OCI-LY3 (cell line): ENCODE measurements around the gene PRXL2B.

Experiments used
- H2AFZ ChIP-seq: fragments of 200-600, 300-600 bp; shearing (Covaris generic); 2 replicates; pipeline ENCODE4 v1.6.0; 2014; ENCODE audit warnings: antibody characterized with exemption, low read depth, low read length
- H3K27ac ChIP-seq: fragments of 200-600, 300-600 bp; sonication (generic); 2 replicates; pipeline ENCODE4 v1.5.1; 2014; ENCODE audit warnings: mild to moderate bottlenecking, low read length, moderate library complexity, mixed read lengths
- H3K27me3 ChIP-seq: fragments of 200-600, 300-600 bp; sonication (generic); 2 replicates; pipeline ENCODE4 v1.6.1; 2014; ENCODE audit warnings: low read depth, low read length, mixed read lengths
- H3K36me3 ChIP-seq: fragments of 200-600, 300-600 bp; sonication (generic); replicated peaks from 2 replicates; pipeline ENCODE3; 2014; ENCODE audit warnings: low read depth, low read length, mixed read lengths
- H3K4me1 ChIP-seq: fragments of 300-600, 200-600 bp; sonication (generic); 2 replicates; pipeline ENCODE4 v1.6.1; 2014; ENCODE audit warnings: low read length, mixed read lengths
- H3K4me2 ChIP-seq: fragments of 200-600, 300-600 bp; sonication (generic); 2 replicates; pipeline ENCODE4 v1.6.1; 2014; ENCODE audit warnings: low read length, mixed read lengths
- H3K4me3 ChIP-seq: fragments of 300-600, 200-600 bp; sonication (generic); 2 replicates; pipeline ENCODE4 v1.5.1; 2014; ENCODE audit warnings: antibody characterized with exemption, mild to moderate bottlenecking, low read length, moderate library complexity
- H3K79me2 ChIP-seq: fragments of 300-600, 200-600 bp; shearing (Covaris generic); 2 replicates; pipeline ENCODE4 v1.6.1; 2014; ENCODE audit warnings: mild to moderate bottlenecking, low read length, mixed read lengths
- H3K9ac ChIP-seq: fragments of 300-600, 200-600 bp; shearing (Covaris generic); 2 replicates; pipeline ENCODE4 v1.6.0; 2014; ENCODE audit warnings: mild to moderate bottlenecking, low read length, moderate library complexity
- H3K9me3 ChIP-seq: fragments of 200-600, 300-600 bp; shearing (Covaris generic); 2 replicates; pipeline ENCODE4 v1.6.1; 2014; ENCODE audit warnings: low read length, mixed read lengths; ENCODE audit not compliant: insufficient read depth
- H4K20me1 ChIP-seq: fragments of 200-600, 300-600 bp; sonication (generic); 2 replicates; pipeline ENCODE4 v1.6.1; 2016; ENCODE audit warnings: low read length, mixed read lengths; ENCODE audit not compliant: insufficient read depth
- CTCF ChIP-seq: fragments of 200-600, 300-600 bp; sonication (generic); IDR thresholded peaks from 2 replicates; pipeline ENCODE4 v1.5.1; 2014; ENCODE audit warnings: antibody characterized with exemption, low read length, low read depth
- EZH2phosphoT487 ChIP-seq: fragments of 200-600 bp; shearing (Covaris generic); IDR thresholded peaks from 2 replicates; pipeline ENCODE4 v1.6.1; 2018; ENCODE audit warnings: antibody characterized with exemption, mixed run types, low read depth

PRXL2B gene

DNA sequence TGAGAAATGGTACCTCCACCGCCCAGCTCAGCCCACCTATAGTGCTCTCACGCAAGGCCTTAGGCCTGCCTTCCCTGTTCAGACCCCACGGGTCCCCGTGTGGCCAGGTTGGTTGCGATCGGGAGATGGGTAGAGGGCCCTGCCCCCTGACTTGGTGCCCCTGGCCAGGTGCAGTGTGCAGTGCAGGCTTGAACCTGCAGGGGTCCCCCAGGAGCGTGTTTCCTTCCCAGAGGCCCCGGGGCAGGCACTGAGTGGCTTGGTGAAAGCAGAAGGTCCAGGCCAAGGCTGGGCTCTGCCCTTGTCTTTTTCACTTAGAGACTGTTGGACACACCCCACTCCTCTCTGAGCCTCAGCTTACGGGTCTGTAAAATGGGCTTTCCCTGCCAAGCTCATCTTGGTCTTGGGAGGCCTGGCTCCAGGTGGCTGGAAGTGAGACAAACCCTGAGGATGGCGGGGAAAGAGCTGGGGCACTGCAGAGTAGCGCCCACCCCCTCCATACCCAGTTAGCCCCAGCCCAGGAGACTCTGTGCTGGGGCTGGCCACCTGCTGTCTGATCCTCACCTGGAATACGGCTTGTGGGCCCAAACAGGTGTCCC lies 47.2 kb upstream of the PRXL2B start:
- Histone ChIP-seq H3K4me2 (no peak overlapping the region), H3K4me1 (no peaks in the 10 kb centered on the region), H3K9me3 (no peaks in the 10 kb centered on the region), H3K4me3 (no peak overlapping the region), H3K27ac (no peak overlapping the region), H3K36me3 (no peaks in the 10 kb centered on the region), H3K79me2 (no peaks in the 10 kb centered on the region), H3K27me3 (peaks cover 5% of the 10 kb centered on the region; the same call in 1 of the 2 replicates), H4K20me1 (no peaks in the 10 kb centered on the region), H3K9ac (no peak overlapping the region), H2AFZ (no peak overlapping the region)
- peak; percentile 29; the same call in 1 of the 2 replicates for TF ChIP-seq CTCF
- no peak for TF ChIP-seq EZH2phosphoT487

- H3K4me1 ChIP-seq = peaks cover 4% of the 10 kb centered on the region; the same call in 1 of the 2 replicates
These were observed 45.6 kb upstream of the PRXL2B start for GRCh38 chr1:2540816-2541492.

DNA sequence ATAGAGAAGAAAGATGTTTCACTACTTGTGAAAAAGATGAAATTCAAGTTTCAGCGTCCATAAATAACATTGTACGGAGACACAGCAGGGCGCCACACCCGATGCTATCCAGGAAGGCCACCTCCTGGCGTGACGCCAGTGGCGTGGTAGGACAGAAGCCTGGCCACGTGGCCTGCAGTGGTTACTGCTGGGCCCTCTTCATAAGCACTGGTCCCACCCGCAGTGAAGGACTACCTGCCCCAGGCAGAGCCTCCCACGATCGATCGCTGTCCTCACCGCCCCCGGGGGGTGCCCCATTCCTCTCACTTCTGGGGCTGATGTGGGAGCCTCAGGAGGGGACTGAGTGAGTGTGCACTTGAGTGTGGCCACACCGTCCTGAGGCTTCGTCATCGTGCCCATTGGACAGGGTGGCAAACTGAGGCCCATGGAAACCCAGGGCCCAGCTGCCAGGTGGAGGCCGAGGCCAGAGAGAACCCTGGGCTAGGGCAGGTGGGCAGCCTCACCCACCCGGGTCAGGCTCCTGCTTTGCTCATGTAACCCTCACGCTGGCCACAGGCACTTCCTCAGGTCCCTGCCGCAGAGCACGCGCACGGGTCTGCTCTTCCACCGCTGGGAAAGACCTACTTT lies 44.8 kb upstream of the PRXL2B start:
- Histone ChIP-seq H3K27ac (no peak overlapping the region), H4K20me1 (no peaks in the 10 kb centered on the region)

More at GRCh38 chr1:2540816-2541492, 45.6 kb upstream of the PRXL2B start:
- Histone ChIP-seq H3K9me3 (no peaks in the 10 kb centered on the region), H3K36me3 (no peaks in the 10 kb centered on the region), H4K20me1 (no peaks in the 10 kb centered on the region), H3K9ac (no peak overlapping the region), H3K4me3 (no peak overlapping the region), H3K79me2 (no peaks in the 10 kb centered on the region), H3K4me2 (no peak overlapping the region), H3K27ac (no peak overlapping the region), H3K27me3 (no peaks in the 10 kb centered on the region), H2AFZ (no peak overlapping the region)
- no peak for TF ChIP-seq CTCF
- TF ChIP-seq EZH2phosphoT487 = no peak

More for the DNA sequence above, 44.8 kb upstream of the PRXL2B start:
- H3K4me1 ChIP-seq = peaks cover 4% of the 10 kb centered on the region; the same call in 1 of the 2 replicates
- TF ChIP-seq CTCF = no peak
- no peak for TF ChIP-seq EZH2phosphoT487
- H3K4me2 ChIP-seq = no peak overlapping the region
- H3K27me3 ChIP-seq = no peaks in the 10 kb centered on the region
- no peaks in the 10 kb centered on the region for H3K9me3 ChIP-seq
- no peak overlapping the region for H3K9ac ChIP-seq
- H2AFZ ChIP-seq = no peak overlapping the region
- no peaks in the 10 kb centered on the region for H3K36me3 ChIP-seq
- no peaks in the 10 kb centered on the region for H3K79me2 ChIP-seq
- H3K4me3 ChIP-seq = no peak overlapping the region
